A549 treated with dexamethasone at 1 μM for 4 hours (cell line): ENCODE data around the gene DUSP16. TPM values are rescaled to one million over a fixed set of nuclear protein-coding genes. Genes with fewer than 3 reads are reported as not detected.

Source experiments
- total RNA-seq: library from RNA; stranded (reverse); fragments of 200-300 nt; extraction: Qiagen RNA extraction; gene quantifications from 5 replicates; pipeline ENCODE4 v1.2.3, GENCODE V29; 2022

The DUSP16 gene
- 6.6 to 11.7 TPM (median 9.3 TPM) in 5 replicates for total RNA-seq

GRCh38 chr12:12562585-12563261, at the start of gene DUSP16:
TSS of gene DUSP16 (minus strand) at chr12:12562863. CDS start at chr12:12521098, 41,765 bp downstream.

GRCh38 chr12:12611512-12612306, 49.0 kb upstream of the DUSP16 start, which contains the start of gene CREBL2:
TSS of gene CREBL2 (plus strand) at chr12:12611876. CDS start at chr12:12612173, 297 bp downstream.

Other genes starting within 250 kb of the DUSP16 start
- 3.5 to 4.8 TPM (median 4.4 TPM) in 5 replicates for gene MANSC1, start 212.6 kb downstream of the DUSP16 start, total RNA-seq
- gene BORCS5, start 205.8 kb downstream of the DUSP16 start, total RNA-seq, result 7.4 to 9.7 TPM (median 8.6 TPM) in 5 replicates
- gene CREBL2, start 49.0 kb upstream of the DUSP16 start, total RNA-seq, result 17.7 to 20.3 TPM (median 18.9 TPM) in 5 replicates
- gene GPR19, start 133.3 kb upstream of the DUSP16 start, total RNA-seq, result 0.57 to 1.2 TPM (median 0.86 TPM) in 5 replicates
- 13.6 to 16.2 TPM (median 14.2 TPM) in 5 replicates for gene CDKN1B, start 154.5 kb upstream of the DUSP16 start, total RNA-seq
- gene APOLD1, start 222.8 kb upstream of the DUSP16 start, total RNA-seq, result 0.22 to 0.45 TPM (median 0.39 TPM) in 5 replicates